Activated T-helper 1 cell treated with anti-CD3 and anti-CD28 coated beads, Interleukin-2, amount 50 U/mL, for 16 hours (primary cell): ENCODE measurements around the gene NOTCH3.

ENCODE experiments used
- DNase-seq, 2 donors: peaks; one replicate each; pipeline ENCODE4 v3.0.0-alpha.2; 2020; ENCODE audit warnings: low read depth in 1 of 2, low spot score in 1 of 2

The NOTCH3 gene

GRCh38 chr19:15200553-15201364 is at the start of gene NOTCH3:
Gene NOTCH3 (minus strand): TSS chr19:15200995. CDS start chr19:15200905, 90 bp downstream.
- no peak for DNase-seq

- DNase-seq = no peak
Observed at GRCh38 chr19:15250640-15250993, 49.8 kb upstream of the NOTCH3 start.

- no peak for DNase-seq
Observed at GRCh38 chr19:15249972-15250639, 49.3 kb upstream of the NOTCH3 start.

- no peak for DNase-seq
Observed at GRCh38 chr19:15249528-15249874, 48.7 kb upstream of the NOTCH3 start.

- DNase-seq = no peak
Observed at GRCh38 chr19:15248648-15249527, 48.1 kb upstream of the NOTCH3 start.

- no peak for DNase-seq
Observed at GRCh38 chr19:15248106-15248505, 47.3 kb upstream of the NOTCH3 start.

GRCh38 chr19:15247107-15248014 is 46.6 kb upstream of the NOTCH3 start:
- no peak for DNase-seq

- no peak for DNase-seq
Observed at GRCh38 chr19:15246198-15246481, 45.3 kb upstream of the NOTCH3 start.

- DNase-seq = no peak
Observed at GRCh38 chr19:15245370-15246197, 44.8 kb upstream of the NOTCH3 start.

GRCh38 chr19:15244808-15245207 is 44.0 kb upstream of the NOTCH3 start:
- DNase-seq = no peak

GRCh38 chr19:15244106-15244803 is 43.5 kb upstream of the NOTCH3 start:
- no peak for DNase-seq

GRCh38 chr19:15243236-15243957 is 42.6 kb upstream of the NOTCH3 start:
- no peak for DNase-seq

GRCh38 chr19:15241259-15241910 is 40.6 kb upstream of the NOTCH3 start:
- DNase-seq = no peak

GRCh38 chr19:15240515-15240914 is 39.7 kb upstream of the NOTCH3 start:
- DNase-seq = no peak

GRCh38 chr19:15239337-15239949 is 38.6 kb upstream of the NOTCH3 start:
- no peak for DNase-seq

- DNase-seq = no peak
Observed at GRCh38 chr19:15238639-15239155, 37.9 kb upstream of the NOTCH3 start.

- DNase-seq = no peak
Observed at GRCh38 chr19:15237759-15238638, 37.2 kb upstream of the NOTCH3 start.
